Measurements from ENCODE around the gene TAOK3.
"Not testable (repeated sequence)": the region's sequence is repeated elsewhere in the genome, so short reads cannot be mapped to it uniquely, and the experiment has no call there.

The TAOK3 gene
- total RNA-seq = 82.8 to 122 (median 85.4) reads per million in 3 donors

DNA sequence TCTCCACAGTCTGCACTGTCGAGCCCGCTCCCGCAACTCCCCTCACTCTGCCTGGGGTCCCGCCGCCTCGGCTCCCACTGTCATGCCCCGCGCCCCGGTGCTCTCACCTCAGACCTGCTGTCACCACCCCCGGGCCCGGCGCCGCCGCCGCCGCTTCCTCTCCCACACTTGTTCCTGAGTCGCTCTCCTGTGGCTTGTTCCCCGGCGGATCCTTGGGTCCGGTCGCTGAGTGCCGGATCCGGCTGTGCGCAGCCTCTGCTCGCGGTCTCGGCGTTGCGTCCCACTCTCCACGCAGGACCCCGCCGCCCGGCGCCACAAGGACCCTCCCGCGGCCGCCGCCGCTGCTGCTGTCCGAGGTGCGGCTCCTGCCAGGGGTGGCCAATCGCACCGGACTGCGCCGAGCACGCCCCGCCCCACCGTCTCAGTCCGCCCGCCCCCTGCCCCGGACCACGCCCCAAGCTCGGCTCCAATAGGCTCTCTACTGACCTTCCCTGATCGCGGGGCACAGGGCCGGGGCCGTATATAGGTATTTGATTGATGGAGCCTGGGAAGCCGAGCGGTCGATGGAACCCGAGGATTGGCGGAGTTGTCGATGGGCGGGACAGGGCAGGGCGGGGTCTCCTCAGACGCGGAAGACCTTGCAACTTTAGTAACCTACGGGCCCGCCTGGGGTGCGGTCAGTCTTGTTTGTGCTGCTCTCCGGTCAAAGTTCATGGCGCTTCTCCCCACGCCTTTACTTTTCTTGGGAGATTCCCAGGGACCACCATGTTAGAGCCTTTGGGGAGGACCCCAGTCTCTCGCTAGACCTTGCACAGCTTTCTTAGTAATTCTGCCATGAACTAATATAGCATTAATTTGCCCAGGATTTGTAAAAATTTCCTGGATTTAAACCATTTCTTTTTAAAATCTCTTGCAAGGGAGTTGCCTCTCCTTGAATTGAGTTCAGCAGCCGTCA lies at the start of gene TAOK3:
TSS of gene TAOK3 (minus strand) at position 367 of the 955 bp plus-strand sequence. CDS start 117,340 bp downstream, outside the sequence.
- peak within 1 kb of the TSS; percentile 72 for H3K27ac ChIP-seq (ENCODE audit: insufficient read depth, low read length, poor library complexity, severe bottlenecking)
- H3K4me3 ChIP-seq (ENCODE audit: insufficient read depth, low read depth, low read length, poor library complexity, severe bottlenecking) = peak within 1 kb of the TSS; percentile 97
- no peaks in the 10 kb centered on the region for H3K27me3 ChIP-seq (replicated peaks; ENCODE audit: control insufficient read depth, insufficient read depth, low read length, poor library complexity, severe bottlenecking)
- H3K36me3 ChIP-seq (ENCODE audit: control insufficient read depth, insufficient read depth, low read length) = no peaks in the 10 kb centered on the region
- no peaks in the 10 kb centered on the region for H3K9me3 ChIP-seq (ENCODE audit: control insufficient read depth, low read length)
- peaks cover 33% of the 10 kb centered on the region for H3K4me1 ChIP-seq (ENCODE audit: control insufficient read depth, insufficient read depth, low read length, poor library complexity, severe bottlenecking)
- peak; percentile 96 to 97 (median 97) for DNase-seq

DNA sequence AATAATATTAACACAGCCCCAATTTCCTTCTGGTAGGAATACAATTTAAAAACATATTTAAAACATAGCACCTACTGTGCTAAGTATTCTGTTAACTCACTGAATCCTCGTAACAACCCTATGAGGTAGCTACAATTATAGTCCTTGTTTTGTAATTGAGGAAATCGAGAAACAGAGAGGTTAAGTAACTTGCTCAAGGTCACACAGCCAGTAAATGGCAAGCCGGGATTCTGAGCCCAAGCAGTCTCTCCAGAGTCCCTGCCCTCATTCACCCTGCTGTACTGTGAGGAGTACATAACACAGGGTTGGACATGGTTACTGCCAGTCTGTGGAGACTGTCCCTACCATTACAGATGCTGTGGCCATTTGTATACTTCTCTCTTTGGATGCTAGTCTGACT lies 48.0 kb upstream of the TAOK3 start:
- no peak overlapping the region for H3K4me3 ChIP-seq (ENCODE audit: insufficient read depth, low read depth, low read length, poor library complexity, severe bottlenecking)
- peaks cover under 1% of the 10 kb centered on the region for H3K36me3 ChIP-seq (ENCODE audit: control insufficient read depth, insufficient read depth, low read length)
- no peaks in the 10 kb centered on the region for H3K4me1 ChIP-seq (ENCODE audit: control insufficient read depth, insufficient read depth, low read length, poor library complexity, severe bottlenecking)
- DNase-seq = no peak
- H3K27ac ChIP-seq (ENCODE audit: insufficient read depth, low read length, poor library complexity, severe bottlenecking) = no peak overlapping the region
- H3K9me3 ChIP-seq (ENCODE audit: control insufficient read depth, low read length) = no peaks in the 10 kb centered on the region
- no peaks in the 10 kb centered on the region for H3K27me3 ChIP-seq (replicated peaks; ENCODE audit: control insufficient read depth, insufficient read depth, low read length, poor library complexity, severe bottlenecking)

DNA sequence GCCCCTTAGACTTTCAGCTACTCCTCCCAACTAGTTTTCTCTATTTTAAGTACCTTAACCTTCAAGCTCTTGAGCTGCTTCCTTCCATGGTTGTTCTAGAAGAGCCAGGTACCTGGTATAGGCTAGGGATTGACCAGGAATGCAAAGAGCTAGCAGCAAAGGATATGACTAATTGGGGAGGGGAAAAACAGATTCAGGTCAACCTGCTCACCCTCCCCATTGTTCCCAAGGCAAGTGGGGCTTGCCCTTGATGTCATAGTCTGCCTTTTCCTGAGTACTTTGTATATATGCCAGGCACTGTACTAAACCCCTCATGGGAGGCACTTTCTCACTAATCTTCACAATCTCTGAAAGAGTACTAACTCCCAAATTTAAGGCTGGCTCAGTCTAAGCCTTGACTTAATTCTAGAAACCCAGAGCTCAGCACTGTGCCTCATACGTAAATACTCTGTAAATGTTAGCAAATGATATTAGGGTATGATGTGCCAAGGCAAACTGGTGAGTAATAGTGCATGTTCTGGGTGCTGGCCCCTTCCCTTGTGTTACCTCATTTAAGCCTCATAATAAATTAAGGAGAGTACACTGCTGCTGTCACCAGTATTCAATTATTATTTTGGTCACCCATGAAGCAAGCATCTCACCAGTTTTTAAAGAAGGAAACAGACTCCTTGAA lies 45.8 kb upstream of the TAOK3 start:
- Histone ChIP-seq H3K4me3 (ENCODE audit: insufficient read depth, low read depth, low read length, poor library complexity, severe bottlenecking) (no peak overlapping the region), H3K27ac (ENCODE audit: insufficient read depth, low read length, poor library complexity, severe bottlenecking) (no peak overlapping the region), H3K9me3 (ENCODE audit: control insufficient read depth, low read length) (no peaks in the 10 kb centered on the region)

DNA sequence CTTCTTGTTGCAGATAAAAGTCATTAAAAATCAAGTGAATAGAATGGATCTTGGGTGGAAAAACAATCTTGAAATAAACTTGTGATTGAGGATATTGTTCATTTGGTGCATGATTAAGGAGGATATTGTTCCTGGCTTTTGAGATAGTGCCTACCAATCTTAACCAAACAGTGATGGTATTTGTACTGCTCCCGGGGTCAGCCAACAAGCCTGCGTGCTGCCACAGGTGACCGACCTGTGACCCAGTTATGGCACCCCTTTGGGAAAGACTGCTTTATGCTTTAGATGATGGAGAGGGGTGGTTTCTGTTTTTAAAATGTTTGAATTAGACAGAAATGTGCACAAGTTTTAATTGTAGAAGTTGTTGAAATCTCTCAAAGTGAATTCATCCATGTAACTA lies 45.2 kb upstream of the TAOK3 start:
- peaks cover 26% of the 10 kb centered on the region for H3K36me3 ChIP-seq (ENCODE audit: control insufficient read depth, insufficient read depth, low read length)
- H3K27me3 ChIP-seq (replicated peaks; ENCODE audit: control insufficient read depth, insufficient read depth, low read length, poor library complexity, severe bottlenecking) = no peaks in the 10 kb centered on the region
- DNase-seq = no peak
- no peak overlapping the region for H3K27ac ChIP-seq (ENCODE audit: insufficient read depth, low read length, poor library complexity, severe bottlenecking)
- H3K4me3 ChIP-seq (ENCODE audit: insufficient read depth, low read depth, low read length, poor library complexity, severe bottlenecking) = no peak overlapping the region
- H3K4me1 ChIP-seq (ENCODE audit: control insufficient read depth, insufficient read depth, low read length, poor library complexity, severe bottlenecking) = no peaks in the 10 kb centered on the region
- H3K9me3 ChIP-seq (ENCODE audit: control insufficient read depth, low read length) = no peaks in the 10 kb centered on the region

More for the DNA sequence above, 45.8 kb upstream of the TAOK3 start:
- no peak for DNase-seq
- H3K27me3 ChIP-seq (replicated peaks; ENCODE audit: control insufficient read depth, insufficient read depth, low read length, poor library complexity, severe bottlenecking) = no peaks in the 10 kb centered on the region
- H3K36me3 ChIP-seq (ENCODE audit: control insufficient read depth, insufficient read depth, low read length) = peaks cover 20% of the 10 kb centered on the region
- H3K4me1 ChIP-seq (ENCODE audit: control insufficient read depth, insufficient read depth, low read length, poor library complexity, severe bottlenecking) = no peaks in the 10 kb centered on the region

DNA sequence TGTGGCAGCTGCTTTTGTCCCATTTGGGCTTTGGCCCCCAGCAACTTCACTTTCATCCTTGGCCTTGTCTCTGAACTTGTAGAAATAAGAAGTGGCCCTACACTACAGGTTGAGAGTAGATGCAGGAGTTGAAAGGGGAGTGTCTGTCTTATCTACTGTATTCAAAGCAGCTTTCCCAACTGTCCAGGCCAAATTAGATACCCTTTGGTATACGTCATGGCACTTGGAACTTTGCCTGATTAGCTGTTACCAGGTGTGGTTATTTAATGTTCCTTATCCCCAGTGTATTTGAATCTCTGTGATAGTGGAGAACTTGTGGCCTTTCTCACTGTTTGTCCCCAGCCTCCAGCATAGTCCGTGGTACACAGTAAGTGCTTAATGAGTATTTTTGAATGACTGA lies 37.1 kb upstream of the TAOK3 start:
- DNase-seq = no peak
- Histone ChIP-seq H3K4me3 (ENCODE audit: insufficient read depth, low read depth, low read length, poor library complexity, severe bottlenecking) (no peak overlapping the region), H3K4me1 (ENCODE audit: control insufficient read depth, insufficient read depth, low read length, poor library complexity, severe bottlenecking) (no peaks in the 10 kb centered on the region), H3K36me3 (ENCODE audit: control insufficient read depth, insufficient read depth, low read length) (peaks cover 61% of the 10 kb centered on the region), H3K27ac (ENCODE audit: insufficient read depth, low read length, poor library complexity, severe bottlenecking) (no peak overlapping the region), H3K27me3 (replicated peaks; ENCODE audit: control insufficient read depth, insufficient read depth, low read length, poor library complexity, severe bottlenecking) (no peaks in the 10 kb centered on the region), H3K9me3 (ENCODE audit: control insufficient read depth, low read length) (no peaks in the 10 kb centered on the region)

DNA sequence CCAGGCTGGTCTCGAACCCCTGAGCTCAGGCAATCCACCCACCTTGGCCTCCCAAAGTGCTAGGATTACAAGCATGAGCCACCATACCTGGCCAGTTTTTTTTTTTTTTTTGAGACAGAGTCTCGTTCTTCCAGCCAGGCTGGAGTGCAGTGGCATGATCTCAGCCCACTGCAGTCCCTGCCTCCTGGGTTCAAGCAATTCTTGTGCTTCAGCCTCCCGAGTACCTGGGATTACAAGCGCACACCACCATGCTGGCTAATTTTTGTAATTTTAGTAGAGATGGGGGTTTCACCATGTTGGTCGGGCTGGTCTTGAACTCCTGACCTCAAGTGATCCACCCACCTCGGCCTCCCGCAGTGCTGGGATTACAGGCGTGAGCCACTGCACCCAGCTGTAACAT lies 35.5 kb upstream of the TAOK3 start:
- H3K27me3 ChIP-seq (replicated peaks; ENCODE audit: control insufficient read depth, insufficient read depth, low read length, poor library complexity, severe bottlenecking); H3K4me1 ChIP-seq (ENCODE audit: control insufficient read depth, insufficient read depth, low read length, poor library complexity, severe bottlenecking); DNase-seq; H3K27ac ChIP-seq (ENCODE audit: insufficient read depth, low read length, poor library complexity, severe bottlenecking); H3K9me3 ChIP-seq (ENCODE audit: control insufficient read depth, low read length); H3K4me3 ChIP-seq (ENCODE audit: insufficient read depth, low read depth, low read length, poor library complexity, severe bottlenecking): not testable (repeated sequence)
- peaks cover 51% of the 10 kb centered on the region for H3K36me3 ChIP-seq (ENCODE audit: control insufficient read depth, insufficient read depth, low read length)

DNA sequence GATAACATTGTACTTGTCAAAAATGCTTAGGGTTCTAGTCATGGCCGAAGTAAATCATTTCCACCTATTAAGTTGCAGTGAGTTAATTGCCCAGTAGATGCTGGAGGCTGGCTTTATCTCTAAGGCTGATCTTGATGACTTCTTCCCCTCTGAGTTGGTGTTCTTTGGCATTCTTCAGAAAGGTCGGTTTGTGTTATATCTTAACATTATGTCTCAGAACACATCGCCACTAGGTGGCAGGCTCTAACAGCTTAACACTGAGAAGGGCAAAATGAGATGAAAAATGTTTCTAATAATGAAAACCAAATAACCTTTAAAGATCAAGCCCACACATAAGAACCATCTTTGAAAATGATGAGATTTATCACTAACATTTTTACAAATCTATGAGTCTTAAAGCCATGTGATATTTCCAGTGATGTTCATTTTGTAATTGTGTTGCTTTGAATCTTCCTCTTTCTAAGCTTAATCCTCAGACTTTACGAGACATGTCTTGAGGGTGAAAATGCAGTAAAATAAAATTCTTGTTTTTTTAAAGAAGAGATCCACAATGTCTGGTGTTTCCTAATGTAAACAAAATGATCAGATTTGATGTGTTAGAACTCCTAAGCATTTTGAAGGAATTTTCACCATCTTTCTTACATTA lies 32.3 kb upstream of the TAOK3 start:
- Histone ChIP-seq H3K9me3 (ENCODE audit: control insufficient read depth, low read length) (no peaks in the 10 kb centered on the region), H3K27ac (ENCODE audit: insufficient read depth, low read length, poor library complexity, severe bottlenecking) (no peak overlapping the region), H3K4me3 (ENCODE audit: insufficient read depth, low read depth, low read length, poor library complexity, severe bottlenecking) (no peak overlapping the region), H3K27me3 (replicated peaks; ENCODE audit: control insufficient read depth, insufficient read depth, low read length, poor library complexity, severe bottlenecking) (no peaks in the 10 kb centered on the region), H3K36me3 (ENCODE audit: control insufficient read depth, insufficient read depth, low read length) (peaks cover 39% of the 10 kb centered on the region), H3K4me1 (ENCODE audit: control insufficient read depth, insufficient read depth, low read length, poor library complexity, severe bottlenecking) (no peaks in the 10 kb centered on the region)
- peak in 2 of 3 donors; percentile 2 to 22 for DNase-seq

DNA sequence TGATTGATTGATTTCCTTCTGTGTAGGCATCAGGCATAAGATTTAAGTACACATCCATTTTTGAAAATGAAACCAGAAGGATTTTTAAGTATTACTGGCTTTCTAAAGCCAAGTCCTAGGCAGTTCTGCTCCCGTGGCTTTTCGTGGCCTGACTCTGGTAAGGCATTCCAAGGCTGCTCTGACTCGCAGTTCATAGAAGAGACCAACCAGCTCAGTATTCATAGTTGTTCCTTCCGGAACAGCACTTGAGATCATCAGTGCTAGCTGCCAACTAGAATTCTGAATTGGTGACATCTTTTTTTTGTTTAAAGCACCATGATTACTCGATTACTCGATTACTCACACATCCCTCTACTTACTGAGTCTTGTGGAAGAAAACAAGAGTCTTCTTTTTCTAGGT lies 29.5 kb upstream of the TAOK3 start:
- Histone ChIP-seq H3K27me3 (replicated peaks; ENCODE audit: control insufficient read depth, insufficient read depth, low read length, poor library complexity, severe bottlenecking) (no peaks in the 10 kb centered on the region), H3K27ac (ENCODE audit: insufficient read depth, low read length, poor library complexity, severe bottlenecking) (no peak overlapping the region), H3K4me1 (ENCODE audit: control insufficient read depth, insufficient read depth, low read length, poor library complexity, severe bottlenecking) (no peaks in the 10 kb centered on the region), H3K4me3 (ENCODE audit: insufficient read depth, low read depth, low read length, poor library complexity, severe bottlenecking) (no peak overlapping the region), H3K9me3 (ENCODE audit: control insufficient read depth, low read length) (no peaks in the 10 kb centered on the region), H3K36me3 (ENCODE audit: control insufficient read depth, insufficient read depth, low read length) (peaks cover 45% of the 10 kb centered on the region)
- DNase-seq = no peak

DNA sequence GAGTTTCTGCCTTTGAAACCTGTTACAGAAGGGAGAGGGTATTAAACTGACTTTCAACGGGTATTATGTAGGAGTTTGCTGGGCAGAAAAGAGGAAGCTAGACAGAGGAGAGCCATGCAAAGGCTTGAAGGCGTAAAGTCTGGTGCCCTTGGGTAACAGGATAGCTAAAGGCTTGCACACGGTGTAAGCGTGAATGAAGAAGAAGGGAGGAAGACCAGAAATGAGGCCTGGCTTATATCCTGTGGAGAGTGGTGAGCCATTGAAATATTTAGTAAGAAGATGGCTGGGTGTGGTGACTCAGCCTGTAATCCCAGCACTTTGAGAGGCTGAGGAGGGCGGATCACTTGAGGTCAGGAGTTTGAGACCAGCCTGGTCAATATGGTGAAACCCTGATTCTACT lies 26.2 kb upstream of the TAOK3 start:
- Histone ChIP-seq H3K36me3 (ENCODE audit: control insufficient read depth, insufficient read depth, low read length) (peaks cover 54% of the 10 kb centered on the region), H3K27ac (ENCODE audit: insufficient read depth, low read length, poor library complexity, severe bottlenecking) (no peak overlapping the region)
- no peak for DNase-seq

More for the DNA sequence above, 26.2 kb upstream of the TAOK3 start:
- Histone ChIP-seq H3K9me3 (ENCODE audit: control insufficient read depth, low read length) (no peaks in the 10 kb centered on the region), H3K27me3 (replicated peaks; ENCODE audit: control insufficient read depth, insufficient read depth, low read length, poor library complexity, severe bottlenecking) (no peaks in the 10 kb centered on the region), H3K4me1 (ENCODE audit: control insufficient read depth, insufficient read depth, low read length, poor library complexity, severe bottlenecking) (no peaks in the 10 kb centered on the region), H3K4me3 (ENCODE audit: insufficient read depth, low read depth, low read length, poor library complexity, severe bottlenecking) (no peak overlapping the region)

All from effector memory CD4-positive, alpha-beta T cell (primary cell).